Subcutaneous adipose tissue (tissue), 4 donors: ENCODE data around the gene FRY. TPM values are rescaled to one million over a fixed set of nuclear protein-coding genes. Genes with fewer than 3 reads are reported as not detected.

Source experiments
- total RNA-seq, 4 donors: library from RNA; depleted of rRNA; stranded (reverse); fragments of >200 nt; gene quantifications; one replicate each; pipeline ENCODE4 v1.1.0, GENCODE V29; 2016
- TF ChIP-seq, protein P1 (sequence below): fragments of 450-650 bp; IDR thresholded peaks from one replicate; pipeline ENCODE4 v1.5.1; 2016; ENCODE audit warnings: low read depth, mild to moderate bottlenecking, control low read depth, antibody characterized with exemption, moderate library complexity

Gene FRY
- total RNA-seq, 4 donors from 2014 or later: 26.2 to 71.6 (median 41.1) TPM

DNA sequence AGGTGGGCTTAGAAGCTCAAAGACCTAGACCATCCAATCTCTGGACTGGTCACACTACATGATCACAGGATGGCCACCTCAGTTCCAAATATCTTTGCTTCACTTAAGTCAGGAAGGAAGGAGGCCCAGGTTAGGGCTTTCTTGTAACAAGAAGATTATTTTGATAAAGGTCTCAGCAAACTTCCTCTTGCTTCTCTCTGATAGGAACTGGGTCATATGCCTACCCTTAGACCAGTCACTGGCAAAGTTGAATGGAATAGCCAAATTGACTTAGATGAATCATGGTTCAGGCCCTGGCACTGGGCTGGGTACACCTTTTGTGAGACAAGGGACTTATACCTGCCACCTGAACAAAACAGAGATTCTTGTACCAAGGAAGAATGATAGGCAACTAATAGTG lies 11.0 kb downstream of the FRY start:
- TF ChIP-seq, protein P1, sequence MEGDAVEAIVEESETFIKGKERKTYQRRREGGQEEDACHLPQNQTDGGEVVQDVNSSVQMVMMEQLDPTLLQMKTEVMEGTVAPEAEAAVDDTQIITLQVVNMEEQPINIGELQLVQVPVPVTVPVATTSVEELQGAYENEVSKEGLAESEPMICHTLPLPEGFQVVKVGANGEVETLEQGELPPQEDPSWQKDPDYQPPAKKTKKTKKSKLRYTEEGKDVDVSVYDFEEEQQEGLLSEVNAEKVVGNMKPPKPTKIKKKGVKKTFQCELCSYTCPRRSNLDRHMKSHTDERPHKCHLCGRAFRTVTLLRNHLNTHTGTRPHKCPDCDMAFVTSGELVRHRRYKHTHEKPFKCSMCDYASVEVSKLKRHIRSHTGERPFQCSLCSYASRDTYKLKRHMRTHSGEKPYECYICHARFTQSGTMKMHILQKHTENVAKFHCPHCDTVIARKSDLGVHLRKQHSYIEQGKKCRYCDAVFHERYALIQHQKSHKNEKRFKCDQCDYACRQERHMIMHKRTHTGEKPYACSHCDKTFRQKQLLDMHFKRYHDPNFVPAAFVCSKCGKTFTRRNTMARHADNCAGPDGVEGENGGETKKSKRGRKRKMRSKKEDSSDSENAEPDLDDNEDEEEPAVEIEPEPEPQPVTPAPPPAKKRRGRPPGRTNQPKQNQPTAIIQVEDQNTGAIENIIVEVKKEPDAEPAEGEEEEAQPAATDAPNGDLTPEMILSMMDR: no peak

DNA sequence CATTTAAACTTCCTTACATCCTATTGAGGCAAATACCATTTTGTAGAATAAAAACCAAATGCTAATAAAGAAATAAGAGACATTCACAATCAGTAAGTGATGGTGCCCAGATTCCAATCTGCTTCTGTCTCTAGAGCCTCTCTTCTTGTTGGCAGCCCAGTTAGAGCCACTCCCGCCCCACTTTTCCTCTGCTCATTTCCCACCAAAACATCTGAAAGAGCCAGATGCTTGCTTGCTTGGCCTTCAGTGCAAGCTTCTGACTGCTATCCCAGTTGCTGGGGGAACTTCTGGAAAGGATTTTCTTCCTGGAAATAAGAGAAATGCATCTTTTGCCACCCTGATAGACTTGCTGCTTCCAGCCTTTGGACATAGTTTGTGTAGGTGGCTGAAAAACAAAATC lies 12.9 kb downstream of the FRY start:
- TF ChIP-seq, protein P1: no peak

DNA sequence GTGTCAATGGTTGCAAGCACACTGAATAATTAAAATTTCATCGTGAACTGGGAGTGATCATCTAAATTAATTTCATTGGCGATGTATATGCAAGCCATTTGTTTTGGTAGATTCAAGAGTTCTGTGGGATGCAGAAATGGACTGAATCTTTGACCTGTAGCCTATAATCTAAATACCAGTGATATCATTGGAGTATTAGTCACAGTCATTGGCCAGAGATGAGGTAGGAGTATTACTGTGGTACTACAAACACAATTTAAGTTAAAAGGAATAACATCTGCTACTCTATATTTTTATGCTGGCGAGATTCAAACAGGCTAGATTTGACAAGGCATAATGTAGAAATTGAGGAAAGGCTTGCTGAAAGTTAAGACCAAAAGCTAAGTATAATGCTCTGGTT lies 14.0 kb downstream of the FRY start:
- TF ChIP-seq, protein P1: no peak

DNA sequence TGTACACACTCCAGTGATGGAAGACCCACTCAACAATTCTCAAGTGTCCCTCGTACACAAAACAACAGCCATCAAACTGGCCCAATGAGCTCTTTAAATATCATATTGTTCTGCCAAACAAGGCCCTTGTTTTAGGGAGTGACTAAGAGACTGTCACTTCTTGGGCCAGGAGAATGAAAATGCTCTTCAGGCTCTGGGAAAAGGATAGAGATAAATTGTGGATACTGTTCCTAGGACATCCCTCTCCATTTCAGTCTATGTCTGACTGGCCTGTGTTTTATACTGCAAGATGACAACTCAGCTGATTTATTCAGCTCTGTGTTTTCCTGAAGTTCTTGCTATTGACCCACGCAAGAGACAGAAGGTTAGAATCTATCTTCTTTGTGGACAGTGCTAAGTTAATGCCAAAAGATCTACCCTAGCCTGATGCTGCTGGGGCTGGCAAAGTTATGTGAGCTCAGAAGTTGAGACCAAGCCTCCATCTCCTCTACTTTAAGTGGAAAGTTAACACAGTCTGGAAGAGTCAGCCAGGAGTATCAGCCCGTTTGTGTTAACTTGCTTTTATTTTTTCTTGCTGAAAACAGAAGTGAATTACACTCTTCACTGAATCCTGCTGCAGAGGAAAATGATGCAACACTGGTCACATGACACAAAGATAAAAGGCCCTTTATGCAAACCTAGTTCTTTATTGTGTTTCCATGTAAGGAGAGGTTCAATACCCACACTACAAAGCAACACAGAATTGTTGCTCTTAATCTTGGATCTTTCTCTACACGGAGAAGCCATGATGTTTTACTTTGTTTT lies 14.6 kb downstream of the FRY start:
- TF ChIP-seq, protein P1: no peak

DNA sequence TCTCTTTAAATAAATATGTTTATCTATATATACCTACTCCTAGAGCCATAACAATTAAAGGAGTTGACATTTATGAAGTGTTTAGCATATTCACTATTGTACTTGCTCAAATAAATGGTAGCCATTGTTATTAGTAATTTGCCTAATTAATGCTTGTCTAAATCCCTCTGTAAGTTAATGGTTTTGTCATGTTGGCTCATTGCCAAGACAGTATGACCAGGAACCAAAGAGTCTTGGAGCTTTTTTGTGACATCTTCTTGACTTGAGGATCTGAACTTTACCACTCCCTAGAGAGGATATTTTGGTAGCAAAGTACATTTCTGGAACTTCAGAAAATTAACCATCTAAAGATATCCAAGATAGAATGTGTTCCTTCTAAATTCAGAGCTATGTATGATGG lies 15.5 kb downstream of the FRY start:
- TF ChIP-seq, protein P1: no peak

DNA sequence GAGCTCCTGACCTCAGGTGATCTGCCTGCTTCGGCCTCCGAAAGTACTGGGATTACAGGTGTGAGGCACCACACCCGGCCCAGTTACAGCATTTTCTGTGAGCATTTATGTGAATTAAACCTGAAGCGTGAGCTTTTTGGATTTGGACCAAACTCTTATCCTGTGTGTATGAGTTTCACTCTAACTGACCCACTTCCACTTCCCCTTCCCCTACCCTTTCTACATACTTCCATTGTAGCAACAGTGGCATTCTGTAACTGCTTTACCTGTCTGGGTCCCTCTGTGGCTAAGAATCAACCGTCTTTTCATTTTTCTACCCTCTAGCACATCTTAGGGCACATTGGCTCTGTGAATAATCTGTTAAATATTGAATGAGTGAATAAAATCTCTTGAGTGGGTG lies 16.2 kb downstream of the FRY start:
- TF ChIP-seq, protein P1: no peak

DNA sequence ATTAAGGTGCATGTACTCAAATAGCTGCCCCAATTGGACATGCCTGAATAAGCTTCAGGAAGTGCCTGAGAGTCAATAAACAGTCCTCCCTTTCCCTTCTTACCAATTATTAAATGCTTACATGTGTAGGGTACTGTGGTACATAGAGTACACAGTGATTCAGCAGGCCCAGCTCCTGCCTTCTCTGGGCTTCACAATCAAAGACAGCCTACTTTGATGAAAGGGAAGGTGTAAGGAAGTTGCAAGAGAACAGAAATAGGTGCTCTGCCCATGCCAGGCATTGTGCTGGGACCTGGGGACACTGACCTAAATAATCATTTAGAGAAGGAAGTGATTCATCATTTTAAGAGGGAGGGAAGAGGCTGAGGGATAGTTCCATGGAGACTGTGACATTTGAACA lies 17.2 kb downstream of the FRY start:
- TF ChIP-seq, protein P1: no peak
